ENCODE data around the gene EXOC3L4.

The EXOC3L4 gene

GRCh38 chr14:103122947-103123633 lies 28.6 kb downstream of the EXOC3L4 start, which contains the start of gene TNFAIP2:
TSS of gene TNFAIP2 (plus strand) at chr14:103123461. CDS start at chr14:103126458, 2,997 bp downstream.
- DNase-seq (ENCODE audit: low spot score): peak; percentile 80
- TF ChIP-seq CTCF (IDR thresholded peaks at IDR 0.05; ENCODE audit: extremely low read depth, missing control alignments): no peak

- TF ChIP-seq CTCF (IDR thresholded peaks at IDR 0.05; ENCODE audit: extremely low read depth, missing control alignments): peak; percentile 52
- DNase-seq (ENCODE audit: low spot score): peak; percentile 64
Measured at GRCh38 chr14:103123634-103124500, 29.3 kb downstream of the EXOC3L4 start.

- no peak for TF ChIP-seq CTCF (IDR thresholded peaks at IDR 0.05; ENCODE audit: extremely low read depth, missing control alignments)
Measured at GRCh38 chr14:103124501-103125001, 30.0 kb downstream of the EXOC3L4 start.

GRCh38 chr14:103125098-103126070 lies 30.9 kb downstream of the EXOC3L4 start:
- TF ChIP-seq CTCF (IDR thresholded peaks at IDR 0.05; ENCODE audit: extremely low read depth, missing control alignments): no peak
- no peak for DNase-seq (ENCODE audit: low spot score)

More at GRCh38 chr14:103124501-103125001, 30.0 kb downstream of the EXOC3L4 start:
- no peak for DNase-seq (ENCODE audit: low spot score)

- no peak for DNase-seq (ENCODE audit: low spot score)
- TF ChIP-seq CTCF (IDR thresholded peaks at IDR 0.05; ENCODE audit: extremely low read depth, missing control alignments): no peak
Measured at GRCh38 chr14:103126088-103126872, 31.8 kb downstream of the EXOC3L4 start.

- no peak for TF ChIP-seq CTCF (IDR thresholded peaks at IDR 0.05; ENCODE audit: extremely low read depth, missing control alignments)
- DNase-seq (ENCODE audit: low spot score): no peak
Measured at GRCh38 chr14:103126873-103127304, 32.4 kb downstream of the EXOC3L4 start.
